T follicular helper cell (primary cell): ENCODE results near the gene ENGASE.
A peak's percentile ranks its signal among the peaks of the same experiment; 100 is the strongest.

ENCODE experiments used
- DNase-seq: peaks from one replicate; pipeline ENCODE4 v3.0.0-alpha.2; 2020; ENCODE audit warnings: low read depth

Gene ENGASE

DNA sequence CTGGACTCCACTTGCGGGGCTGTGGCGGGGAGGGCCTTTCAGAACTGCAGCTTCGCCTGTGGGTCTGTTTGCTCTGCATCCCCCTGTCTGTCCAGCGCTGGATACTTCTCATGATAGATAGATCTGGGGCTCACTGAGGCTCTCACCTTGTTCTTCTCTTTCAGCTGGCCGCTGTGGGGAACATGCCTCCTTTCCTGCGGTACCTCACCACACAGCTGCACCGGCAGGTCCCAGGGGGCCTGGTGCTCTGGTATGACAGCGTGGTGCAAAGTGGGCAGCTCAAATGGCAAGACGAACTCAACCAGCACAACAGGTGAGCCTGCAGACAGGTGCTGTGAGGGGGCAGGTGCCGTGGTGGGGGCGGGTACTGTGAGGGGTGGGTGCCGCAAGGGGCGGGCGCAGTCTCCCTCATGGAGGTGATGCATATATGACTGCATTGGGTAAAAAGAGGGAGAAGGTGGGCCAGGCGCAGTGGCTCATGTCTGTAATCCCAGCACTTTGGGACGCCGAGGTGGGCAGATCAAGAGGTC is 6.2 kb downstream of the ENGASE start:
- DNase-seq = no peak

DNA sequence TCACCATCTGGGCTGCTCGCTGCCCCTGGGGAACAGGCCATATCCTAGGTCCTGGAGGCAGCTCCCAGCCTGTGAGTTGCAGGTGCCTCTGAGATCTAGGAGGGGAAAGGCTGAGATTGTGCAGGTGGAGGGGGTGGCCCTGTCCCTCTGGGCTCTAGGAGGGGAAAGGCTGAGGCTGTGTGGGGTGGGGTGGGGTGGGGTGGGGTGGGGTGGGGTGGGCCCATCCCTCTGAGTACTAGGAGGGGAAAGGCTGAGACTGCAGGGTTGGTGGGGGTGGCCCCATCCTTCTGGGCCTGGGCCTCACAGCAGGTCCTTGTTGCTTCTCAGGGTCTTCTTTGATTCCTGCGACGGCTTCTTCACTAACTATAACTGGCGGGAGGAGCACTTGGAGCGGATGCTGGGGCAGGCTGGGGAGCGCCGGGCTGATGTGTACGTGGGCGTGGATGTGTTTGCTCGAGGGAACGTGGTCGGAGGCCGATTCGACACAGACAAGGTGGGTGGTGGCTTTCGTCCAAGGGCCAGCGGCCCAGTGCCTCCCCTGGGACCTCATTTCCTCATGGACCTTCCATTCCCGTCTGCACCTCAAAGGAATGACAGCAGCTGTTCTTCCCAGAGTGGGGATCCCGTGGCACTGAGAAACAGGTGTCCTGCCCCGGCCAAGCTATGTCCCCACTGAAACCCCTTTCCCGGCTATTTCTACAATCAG is 7.1 kb downstream of the ENGASE start:
- DNase-seq = no peak

DNA sequence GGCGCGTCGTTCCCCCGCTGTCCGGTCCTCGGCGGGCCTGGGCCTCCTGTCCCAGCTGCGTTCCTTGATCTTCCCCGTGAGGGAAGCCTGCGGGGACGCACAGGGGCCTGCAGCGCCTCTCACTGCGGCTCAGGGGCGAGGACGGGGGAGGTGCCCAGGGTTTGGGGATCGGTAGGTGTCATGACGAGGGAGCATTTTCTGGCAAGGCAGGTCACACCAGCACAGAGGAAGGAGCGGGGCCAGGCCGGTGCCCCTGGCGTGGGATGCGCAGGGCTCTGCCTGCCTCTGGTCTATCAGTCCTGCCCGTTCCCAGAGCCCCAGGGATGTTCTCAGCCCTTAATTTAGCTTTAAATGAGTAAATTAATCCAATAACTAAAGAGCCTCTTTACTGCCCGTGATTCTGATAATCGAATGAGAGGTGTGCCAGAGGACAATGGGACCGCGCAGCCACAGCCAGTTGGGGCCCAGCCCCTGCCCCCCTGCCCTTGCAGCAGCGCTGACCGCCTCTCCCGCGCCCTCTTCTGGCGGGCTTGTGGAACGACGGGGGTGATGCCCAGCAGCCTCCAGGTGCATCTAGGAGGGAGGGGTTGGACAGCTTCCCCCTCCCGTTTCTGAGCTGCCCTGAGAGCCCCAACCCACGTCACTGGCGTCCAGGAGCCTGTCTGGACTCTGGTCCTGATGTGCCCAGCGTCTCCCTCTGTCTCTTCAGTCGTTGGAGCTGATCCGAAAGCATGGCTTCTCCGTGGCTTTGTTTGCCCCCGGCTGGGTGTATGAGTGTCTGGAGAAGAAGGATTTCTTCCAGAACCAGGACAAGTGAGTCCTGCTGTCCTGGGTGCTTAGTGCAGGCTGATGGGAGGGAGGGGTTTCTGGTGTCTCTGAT is 7.9 kb downstream of the ENGASE start:
- DNase-seq = peak; percentile 26

DNA sequence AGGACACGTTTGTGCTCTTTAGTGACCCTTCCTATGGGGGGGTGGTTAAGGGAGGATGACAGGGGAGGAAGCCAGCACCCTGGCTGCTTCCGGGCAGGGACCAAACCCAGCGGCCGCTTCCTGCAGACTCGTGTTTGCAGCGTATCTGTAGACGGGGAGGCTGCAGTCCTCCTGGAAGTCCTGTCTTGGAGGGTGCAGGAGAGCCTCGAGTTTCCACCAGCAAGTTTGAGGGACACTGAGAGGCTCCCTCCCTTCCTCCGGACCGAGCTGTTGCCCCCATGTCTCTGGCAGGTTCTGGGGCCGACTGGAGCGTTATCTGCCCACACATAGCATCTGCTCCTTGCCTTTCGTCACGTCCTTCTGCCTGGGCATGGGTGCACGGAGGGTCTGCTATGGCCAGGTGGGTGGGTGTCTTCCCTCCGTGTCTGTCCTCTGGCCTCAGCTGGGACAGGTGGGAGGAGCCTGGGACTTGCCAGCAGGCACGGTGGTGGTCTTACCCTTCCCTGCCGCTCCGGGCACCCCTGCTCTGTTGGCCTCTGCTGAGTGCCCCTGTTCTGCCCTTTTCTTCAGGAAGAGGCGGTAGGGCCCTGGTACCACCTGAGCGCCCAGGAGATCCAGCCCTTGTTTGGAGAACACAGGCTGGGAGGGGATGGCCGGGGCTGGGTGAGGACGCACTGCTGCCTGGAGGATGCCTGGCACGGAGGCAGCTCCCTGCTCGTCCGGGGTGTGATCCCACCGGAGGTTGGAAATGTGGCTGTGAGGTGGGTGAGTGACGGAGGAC is 8.8 kb downstream of the ENGASE start:
- no peak for DNase-seq

DNA sequence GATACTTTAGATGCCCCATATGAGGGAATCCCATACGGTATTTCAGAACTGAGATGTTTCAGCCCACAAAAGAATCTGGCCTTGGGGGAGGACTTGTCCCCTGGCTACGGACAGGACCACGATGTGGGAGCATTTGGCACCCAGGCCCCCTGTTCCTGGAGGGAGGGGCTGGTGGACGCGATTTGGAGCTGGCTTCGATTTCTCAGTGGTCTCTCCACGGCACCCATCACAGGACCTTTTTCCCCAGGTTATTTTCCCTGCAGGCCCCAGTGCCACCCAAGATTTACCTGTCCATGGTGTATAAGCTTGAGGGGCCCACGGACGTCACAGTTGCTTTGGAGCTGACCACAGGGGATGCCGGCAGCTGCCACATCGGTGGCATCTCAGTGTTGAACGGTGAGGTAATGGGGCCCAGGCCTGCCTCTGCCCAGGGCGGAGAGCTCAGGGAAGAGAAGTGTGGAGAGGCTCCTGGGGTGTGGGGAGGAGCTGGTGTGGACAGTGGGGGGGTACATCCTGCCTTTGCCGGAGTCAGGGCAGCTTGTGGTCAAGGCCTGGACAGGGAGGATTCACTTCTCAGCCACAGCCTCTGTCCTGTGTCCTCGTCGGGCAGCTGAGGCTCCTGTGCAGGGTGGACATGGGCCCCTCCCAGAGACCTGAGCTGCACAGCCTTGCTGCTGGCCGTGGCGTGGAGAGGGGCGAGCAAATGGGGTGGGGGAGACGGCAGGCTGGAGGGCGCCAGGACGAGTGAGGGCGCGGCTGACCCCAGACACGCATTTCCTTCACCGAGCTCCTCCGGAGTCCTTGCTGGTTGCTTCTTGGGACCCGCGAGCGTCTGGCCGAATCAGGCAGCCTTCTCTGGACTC is 9.9 kb downstream of the ENGASE start:
- no peak for DNase-seq

DNA sequence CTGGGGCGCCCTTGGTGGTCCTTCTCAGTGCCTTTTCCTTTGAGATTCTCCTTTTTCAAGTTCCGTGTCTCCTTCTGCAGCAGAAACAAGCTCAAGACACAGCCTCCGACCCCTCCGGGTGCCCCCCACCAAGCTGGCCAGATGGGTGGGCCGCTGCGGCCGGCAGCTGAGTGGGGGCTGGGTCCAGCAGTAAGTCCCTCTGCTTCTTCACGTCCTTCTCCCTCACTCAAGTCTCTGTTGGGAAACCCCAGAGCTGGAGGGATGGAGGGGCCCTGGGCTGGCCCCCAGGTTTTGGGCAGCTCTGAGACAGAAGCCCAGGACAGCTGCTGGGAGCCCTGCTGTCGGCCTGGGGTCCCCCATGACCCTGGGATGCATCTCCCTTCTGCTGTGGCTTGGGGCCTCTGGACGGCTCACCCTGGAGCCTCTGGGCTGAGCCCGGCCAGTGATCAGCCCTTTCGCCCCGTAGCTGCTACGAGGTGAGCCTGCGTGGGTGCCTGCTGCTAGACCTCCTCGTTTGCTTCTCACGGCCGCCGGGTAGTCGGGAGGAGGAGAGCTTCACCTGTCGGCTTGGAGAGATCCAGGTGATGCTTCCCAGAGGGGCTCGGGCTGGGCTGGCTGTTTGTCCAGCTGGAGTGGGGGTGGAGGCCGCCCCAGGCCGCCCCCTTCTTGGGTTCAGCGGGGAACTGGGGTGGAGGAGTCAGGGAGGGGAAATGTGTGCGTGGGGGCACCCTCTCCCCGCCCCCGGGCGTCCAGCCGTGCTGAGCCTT is 10.7 kb downstream of the ENGASE start:
- no peak for DNase-seq

DNA sequence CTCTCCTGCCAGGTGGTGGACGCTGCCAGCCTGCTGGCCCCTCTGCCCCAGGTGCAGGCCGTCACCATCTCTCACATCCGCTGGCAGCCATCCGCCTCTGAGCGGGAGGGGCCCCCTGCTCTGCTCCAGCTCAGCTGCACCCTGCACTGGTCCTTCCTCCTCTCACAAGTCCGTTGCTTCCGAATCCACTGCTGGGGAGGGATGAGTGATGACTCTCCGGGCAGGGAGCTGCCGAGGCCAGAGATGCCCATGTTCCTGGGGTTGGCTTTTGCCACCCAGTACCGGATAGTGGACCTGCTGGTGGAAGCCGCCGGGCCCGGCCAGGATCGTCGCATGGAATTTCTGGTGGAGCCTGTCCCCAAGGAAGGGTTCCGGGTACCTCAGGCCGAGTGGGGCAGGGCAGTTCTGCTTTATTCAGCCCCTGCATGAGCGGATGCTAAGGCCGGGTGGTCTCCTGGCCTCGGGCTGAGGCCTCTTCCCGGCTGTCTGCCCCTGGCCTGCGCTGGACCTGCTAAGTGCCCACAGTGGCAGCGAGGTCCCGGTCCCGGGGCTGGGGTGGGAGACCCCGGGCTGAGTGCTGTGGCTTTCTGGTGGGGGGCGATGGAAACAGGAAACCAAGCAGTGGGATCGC is 11.4 kb downstream of the ENGASE start:
- DNase-seq = no peak

DNA sequence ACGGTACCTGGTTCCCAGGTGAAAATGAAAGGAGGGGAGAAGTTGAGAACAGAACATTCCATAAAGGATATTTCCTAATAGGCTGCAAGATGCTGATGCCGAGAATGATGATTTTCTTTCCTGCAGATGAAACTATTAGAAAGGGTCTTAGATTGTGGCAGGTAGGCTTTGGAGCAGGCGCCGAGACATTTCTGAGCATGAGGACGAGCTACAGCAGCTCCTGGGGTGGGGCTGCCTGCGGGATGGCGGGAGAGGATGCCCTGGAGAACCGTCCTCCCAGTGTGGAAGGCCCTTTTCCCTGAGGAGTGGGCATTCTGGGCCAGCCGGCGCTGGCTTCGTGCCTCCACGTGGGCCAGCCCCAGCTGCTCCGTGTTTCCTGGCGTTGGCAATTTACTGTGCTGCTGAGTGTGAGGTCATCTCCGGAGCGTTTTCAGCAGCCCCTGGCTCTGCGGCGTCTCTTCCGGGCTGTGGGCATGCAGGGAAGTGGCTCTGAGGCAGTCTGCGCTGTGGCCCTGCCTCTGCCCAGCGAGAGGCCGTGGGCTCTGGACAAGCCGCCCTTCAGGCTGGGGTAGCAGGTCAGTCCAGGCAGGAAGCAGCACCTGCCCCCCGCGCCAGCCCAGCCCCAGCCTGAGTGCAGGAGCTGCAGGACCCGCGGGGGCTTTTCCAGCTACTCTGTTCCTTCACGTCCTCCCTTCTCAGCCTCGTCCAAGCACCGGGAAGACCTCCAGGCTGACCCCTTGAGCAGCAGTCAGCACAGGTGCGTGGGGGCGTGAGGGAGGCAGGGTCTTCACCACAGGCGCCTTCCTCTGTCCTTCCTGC is 12.2 kb downstream of the ENGASE start:
- DNase-seq = no peak

DNA sequence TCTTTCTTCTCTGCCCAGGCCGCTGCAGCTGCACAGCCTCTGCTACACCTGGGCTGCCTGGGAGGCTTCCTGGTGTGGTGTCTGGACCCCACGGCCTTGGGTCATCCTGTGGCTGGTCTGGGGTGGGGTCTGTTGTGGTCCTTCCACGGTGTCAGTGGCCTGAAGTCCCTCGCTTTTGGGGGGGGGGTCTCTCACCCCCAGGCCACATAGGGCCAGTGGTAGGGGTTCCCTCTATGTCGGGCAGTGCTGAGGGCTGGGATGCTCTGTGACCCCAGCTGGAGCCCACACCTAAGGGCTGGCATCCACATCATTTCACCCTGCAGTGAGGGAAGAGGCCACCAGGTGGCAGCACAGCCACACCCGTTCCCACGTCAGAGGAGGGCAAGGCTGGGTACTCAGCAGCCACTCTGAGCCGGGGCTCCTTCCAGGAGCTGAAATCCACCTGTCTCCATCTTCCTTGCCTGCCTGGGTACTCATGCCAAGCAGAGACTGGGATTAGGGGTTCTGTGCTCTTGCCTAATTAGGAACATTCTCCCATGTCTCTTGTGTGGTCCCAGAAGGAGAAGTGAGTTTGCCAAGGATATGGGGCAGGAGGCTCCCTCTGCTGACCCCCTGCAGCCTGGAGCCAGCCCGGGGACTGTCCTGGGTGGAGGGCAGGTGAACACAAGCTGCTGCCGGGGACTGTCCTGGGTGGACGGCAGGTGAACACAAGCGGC is 13.0 kb downstream of the ENGASE start:
- DNase-seq = peak; percentile 61

DNA sequence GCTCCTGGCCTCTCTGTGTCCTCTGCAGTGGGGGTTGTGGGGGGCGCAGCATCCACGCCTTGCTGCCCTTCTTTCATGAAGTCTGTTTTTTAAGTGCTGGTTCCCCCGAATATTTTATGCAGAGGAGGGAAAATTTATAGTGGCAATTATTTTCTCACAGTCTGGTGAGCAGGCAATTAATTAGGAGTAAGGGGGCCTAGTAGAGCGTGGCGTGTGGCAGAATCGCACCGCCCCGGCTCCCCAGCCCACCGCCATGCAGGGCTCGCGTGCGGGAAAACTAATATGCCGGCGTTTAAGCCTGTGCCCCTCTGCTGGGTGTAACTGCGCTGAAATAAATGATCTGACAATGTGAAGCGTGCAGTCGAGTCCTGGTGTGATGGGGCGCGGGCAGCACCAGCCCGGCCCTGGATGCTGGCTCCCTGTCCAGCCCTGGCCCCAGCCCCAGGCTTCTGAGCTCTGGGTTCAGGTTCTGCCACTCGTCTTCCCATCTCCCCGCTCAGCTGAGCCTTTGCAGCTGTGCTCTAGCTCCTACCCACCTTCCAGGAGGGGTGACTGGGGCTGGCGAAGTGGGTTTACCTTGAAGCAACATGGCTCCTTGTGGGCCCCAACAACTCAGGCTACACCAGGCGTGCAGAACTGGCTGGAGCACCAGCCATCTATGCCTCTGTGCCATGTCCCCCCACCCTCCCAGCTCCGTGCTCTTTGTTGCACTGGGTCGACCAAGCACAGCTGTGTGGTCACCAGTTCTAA is 13.8 kb downstream of the ENGASE start:
- DNase-seq = no peak

DNA sequence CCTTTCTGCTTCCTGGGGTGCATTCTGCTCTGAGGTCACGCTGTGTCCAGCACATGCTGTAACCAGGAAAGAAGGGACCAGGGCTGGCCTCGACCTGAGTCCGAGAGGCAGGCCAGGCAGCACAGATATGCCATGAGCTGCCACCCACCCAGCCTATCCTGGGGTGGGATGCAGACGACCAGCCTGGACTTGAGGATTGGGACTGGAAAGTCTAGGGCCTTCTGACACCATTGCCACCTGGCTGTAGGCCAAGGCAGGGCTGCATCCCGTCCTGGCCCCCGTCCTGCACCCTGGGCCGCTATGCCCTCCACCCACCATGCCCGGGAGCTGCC is 14.3 kb downstream of the ENGASE start:
- no peak for DNase-seq

DNA sequence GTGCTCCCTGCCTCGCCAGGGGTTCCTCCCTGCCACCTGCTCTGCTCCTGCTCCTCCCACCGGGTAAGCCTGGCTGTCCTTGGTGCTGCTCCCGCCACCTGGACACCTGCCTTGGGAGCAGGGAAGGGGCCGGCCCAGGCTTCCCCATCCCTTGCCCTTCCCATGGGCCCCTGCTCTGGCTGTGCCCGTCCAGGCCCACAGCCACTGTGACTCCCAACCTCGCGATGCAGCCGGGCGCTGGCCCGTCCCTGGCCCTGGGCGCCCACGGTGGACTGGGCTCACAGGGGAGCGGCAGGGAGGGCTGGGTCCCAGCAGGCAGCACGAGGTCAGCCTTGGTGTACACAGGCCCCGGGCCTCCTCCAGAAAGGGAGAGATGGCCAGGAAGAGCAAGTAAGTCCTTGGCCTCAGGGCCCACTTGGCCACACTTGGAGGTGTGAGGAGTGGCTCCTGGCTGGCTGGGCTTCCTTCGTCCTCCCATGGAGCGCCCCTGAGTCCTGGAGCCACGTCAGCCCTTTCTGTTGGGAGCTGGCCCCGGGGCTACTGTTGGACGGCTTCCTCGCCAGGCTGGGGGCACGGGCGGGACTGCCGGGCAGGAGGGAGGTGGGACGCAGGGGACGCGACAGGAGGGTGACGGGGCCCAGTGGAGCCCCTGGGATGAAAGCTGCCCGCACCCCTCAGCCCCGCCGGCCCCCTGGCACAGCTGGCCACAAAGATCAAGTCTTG is 15.3 kb downstream of the ENGASE start:
- DNase-seq = no peak

DNA sequence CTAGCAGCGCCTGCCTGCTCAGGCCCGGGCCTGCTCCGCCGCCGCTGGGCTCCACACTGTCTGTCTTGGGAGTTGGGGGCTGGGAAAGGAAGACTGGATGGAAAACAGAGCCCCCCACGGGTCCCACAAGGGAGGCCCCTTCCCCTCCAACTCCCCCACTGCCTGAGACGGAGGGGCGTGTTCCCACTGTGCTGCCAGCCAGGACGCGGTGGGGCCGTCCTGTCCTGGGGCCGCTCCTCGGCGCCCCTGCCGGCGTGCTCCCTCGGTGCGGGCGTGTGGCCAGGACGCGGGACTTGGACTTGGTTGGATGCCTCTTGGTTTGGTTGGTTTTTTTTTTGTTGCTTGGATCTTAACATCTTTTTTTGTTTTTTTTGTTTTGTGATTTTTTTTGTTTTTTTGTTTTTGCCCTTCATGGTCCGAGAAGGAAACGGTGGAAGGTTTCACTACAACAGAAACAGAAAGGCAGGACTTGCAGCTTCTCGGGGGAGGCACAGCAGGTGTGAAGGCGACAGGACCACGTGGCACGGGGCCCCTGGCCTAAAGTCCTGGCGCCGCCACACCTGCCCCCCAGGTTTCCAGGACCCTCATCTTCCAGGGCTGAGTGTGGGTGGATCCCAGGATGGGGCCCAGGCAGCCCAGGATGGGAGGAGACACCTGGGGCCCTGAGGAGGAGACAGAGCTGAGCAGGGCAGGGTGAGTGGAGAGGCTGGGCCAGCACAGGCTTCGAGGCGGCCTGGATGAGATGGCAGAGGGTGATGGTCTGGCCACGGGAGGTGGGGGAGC is 16.0 kb downstream of the ENGASE start:
- no peak for DNase-seq

DNA sequence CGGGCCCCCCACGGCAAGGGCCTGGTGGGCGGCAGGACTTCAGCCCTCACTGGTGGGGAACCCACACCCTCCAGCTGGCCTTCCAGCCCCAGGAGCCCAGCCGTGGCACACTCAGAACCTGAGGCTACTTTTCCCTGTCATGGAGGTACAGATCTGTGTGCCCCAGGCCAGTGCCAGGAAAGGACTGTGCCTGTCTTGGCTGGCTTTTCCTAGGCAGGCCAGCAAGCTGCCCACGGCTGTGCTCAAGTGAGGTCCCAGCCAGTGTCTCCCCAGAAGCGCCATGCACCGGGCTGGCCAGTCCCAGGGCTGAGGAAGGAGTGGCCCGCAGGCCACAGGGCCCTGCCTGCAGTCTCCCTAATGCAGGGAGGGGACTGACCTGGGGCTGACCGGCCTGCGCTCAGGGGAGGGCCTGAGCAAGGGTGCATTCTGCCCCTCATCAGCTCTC is 16.6 kb downstream of the ENGASE start:
- DNase-seq = no peak

DNA sequence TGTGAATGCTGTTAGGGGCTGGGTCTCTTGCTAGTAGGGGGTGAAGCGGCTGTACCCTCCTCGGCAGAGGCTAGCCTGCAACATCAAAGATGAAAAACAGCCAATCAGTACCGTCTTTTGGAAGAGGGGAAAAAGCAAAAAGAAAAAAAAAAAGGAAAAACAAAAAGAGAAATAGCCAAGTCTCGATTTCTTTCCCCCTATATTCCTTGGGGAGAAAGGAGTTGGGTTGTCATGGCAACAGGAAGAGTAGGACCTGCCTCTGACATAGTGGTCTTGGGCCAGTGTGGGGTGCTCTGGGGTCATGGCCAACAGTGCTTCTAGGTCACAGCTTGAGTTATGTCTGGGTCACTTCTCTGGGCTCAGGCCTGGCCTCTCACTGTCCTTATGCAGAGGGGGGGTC is 17.9 kb downstream of the ENGASE start:
- DNase-seq = no peak

DNA sequence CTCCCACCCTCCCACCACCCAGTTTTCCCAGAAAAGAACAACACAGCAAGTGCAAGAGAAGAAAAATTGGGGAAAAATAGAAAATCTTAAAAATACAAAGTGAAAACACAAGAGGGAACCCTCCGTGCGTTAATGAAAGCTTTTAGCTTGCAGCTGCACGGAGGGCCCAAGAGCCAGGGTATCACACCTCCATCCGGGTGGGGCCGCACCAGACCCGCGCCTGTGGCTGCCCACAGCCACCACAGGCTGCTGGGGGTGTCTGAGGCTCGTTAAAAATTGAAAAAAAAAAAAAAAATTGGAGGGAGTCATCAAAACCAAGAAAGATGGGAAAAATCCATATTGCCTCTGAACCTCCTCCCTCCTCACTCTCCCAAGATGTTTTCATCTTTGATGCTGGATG is 18.6 kb downstream of the ENGASE start:
- DNase-seq = no peak
